Forelimb muscle (tissue), 1 donor: ENCODE data around the gene TMEM119. TPM values are rescaled to one million over a fixed set of nuclear protein-coding genes. Genes with fewer than 3 reads are reported as not detected.
A peak's percentile ranks its signal among the peaks of the same experiment; 100 is the strongest.
"Not testable (repeated sequence)": the region's sequence is repeated elsewhere in the genome, so short reads cannot be mapped to it uniquely, and the experiment has no call there.

ENCODE experiments used
- DNase-seq: peaks from one replicate; pipeline ENCODE4 v3.0.0-alpha.2; 2013; ENCODE audit warnings: low read depth
- polyA plus RNA-seq: library from polyadenylated mRNA; unstranded; fragments of 120-200 nt; gene quantifications from one replicate; pipeline ENCODE4 v1.2.1, GENCODE V29; 2013; ENCODE audit not compliant: insufficient read length

Gene TMEM119
- polyA plus RNA-seq, 1 donor = 30.2 TPM

DNA sequence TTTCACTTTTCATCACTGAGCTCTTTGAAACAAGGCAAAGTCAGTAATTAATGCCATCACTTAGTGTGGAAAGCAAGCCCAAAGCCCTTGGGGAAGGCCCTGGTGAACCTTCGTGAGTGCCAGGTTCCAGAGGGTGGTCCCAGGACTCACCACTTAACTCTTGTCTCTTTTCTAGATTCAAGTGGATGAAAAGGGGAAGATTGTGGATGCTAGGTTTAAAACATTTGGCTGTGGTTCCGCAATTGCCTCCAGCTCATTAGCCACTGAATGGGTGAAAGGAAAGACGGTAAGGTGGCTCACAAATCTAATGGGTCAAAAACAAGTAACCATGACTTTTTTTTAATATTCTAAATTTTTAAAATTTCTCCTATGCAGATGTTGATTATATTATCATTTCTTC is 32.7 kb downstream of the TMEM119 start:
- no peak for DNase-seq

DNA sequence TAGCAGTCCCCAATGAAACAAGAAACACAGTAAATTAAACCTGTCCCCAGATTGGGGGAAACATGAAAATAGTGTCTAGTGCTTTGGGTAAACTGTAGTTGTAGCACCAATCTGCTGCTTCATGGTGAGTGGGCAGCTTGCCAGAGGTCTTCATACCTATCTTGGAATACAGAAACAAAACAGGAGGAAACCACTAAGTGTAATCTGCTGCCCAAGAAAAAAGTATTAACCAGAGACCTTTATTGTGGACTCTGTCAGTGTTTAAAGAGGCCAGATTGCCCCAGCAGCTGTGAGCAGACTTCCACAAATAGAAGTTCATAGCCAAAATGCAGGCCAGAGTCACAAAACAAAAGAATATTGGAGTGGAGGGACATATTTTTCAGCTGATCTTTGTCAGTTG is 33.2 kb downstream of the TMEM119 start:
- DNase-seq = no peak

DNA sequence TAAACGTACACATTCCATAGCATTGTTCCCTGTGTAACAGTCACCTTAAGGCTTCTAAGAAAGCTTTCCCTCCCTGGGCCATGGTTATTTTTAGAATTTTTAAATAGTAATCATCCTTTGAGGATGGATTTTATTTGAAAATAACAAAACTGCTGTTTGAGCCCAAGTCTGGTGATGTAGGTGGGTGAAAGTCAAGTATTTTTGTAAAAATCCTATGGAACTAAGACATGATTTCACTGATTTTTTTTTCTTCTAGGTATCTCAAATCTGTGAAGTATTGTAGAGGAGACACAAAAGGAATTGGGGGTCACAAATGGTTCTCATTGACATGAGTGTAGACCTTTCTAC is 34.1 kb downstream of the TMEM119 start:
- no peak for DNase-seq

DNA sequence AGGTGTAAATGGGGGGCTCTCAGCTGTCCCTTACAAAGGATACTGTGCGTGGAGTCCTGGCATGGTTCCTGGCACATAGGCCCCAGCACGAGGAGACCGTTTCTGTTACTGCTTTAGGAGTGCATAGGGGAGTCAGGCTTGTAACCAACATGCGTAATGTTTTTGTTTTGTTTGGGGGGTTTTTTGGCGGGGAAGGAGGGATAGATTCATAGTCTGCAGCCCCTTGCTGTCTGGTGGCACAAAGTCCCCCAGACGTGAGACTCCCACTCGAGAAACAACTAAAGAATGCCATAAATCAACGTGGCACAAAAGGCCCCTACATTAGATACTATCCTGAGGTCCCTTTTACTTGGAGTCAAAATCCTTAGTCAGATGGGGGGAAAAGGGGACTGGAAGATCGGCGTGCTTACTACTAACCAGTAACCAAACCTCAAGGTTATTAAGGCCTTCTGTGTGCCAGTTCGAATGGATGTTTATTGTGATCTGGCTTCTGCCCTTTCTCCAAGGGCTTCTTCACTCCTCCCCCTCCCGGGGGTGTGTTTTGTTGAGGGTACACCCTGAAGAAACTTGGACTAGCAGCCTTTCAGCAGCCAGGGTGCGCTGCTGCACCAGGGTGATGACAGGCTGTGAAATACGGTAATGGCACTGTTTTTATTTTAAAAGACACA is 34.6 kb downstream of the TMEM119 start:
- peak; percentile 82 for DNase-seq

DNA sequence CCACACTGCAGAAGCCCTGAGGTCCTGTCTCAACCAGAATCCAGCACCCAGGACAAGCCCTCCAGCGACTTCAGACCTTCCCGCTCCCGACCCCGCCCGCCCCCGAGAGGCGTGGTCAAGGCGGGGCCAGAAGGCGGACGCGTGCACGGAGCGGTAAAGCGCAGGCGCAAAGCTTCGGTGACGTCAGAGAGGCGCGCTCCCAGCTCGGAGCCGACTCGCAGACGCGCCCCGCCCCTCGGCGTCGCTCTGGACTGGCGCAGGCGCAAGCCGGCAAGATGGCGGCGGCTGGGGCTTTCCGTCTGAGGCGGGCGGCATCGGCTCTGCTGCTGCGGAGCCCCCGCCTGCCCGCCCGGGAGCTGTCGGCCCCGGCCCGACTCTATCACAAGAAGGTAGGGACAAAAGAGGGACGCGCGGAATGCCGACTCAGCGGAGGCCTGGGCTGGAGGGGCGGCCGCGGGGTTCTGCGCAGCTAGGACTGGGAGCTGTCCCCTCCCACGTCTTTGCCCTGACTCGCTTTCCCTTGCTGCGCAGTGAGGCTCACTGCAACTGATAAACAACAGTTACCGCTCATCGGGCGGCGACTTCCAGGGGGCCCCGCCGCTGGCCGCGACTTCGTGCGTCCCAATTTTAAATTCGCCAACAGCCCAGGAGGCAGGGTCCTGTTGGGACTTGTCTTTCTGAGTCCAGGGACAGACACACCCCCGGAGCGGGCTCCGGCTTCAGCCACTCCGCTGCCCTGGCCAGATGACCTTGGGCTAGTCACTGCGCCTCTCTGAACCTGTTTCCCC is 35.3 kb downstream of the TMEM119 start, which contains the start of gene ISCU:
TSS of gene ISCU (plus strand) at position 249 of the 788 bp plus-strand sequence. CDS start at position 276, 27 bp downstream.
- peak; percentile 92 for DNase-seq

DNA sequence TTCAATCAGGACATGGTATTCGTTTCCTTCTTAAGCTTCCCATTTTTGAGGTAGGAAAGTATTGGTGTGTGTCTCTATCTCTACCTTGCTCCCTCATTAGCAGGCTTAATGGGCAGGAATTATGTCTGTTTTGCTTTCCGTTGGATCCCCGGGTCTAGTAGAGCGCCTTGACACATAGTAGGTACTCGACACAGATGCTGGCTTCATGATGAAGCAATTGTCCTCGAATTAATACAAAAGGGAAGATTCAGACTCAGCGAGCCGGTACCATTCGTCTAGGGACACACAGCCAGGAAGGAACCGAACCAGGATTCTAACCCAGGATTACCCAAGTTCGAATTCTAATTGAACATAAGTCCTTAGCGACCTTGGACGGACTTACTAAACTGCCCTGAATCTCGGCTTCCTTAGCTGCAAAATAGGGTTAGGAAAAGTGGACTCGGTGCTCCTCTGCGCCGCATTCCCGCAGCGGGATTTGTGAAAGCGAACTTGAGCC is 36.0 kb downstream of the TMEM119 start:
- no peak for DNase-seq

DNA sequence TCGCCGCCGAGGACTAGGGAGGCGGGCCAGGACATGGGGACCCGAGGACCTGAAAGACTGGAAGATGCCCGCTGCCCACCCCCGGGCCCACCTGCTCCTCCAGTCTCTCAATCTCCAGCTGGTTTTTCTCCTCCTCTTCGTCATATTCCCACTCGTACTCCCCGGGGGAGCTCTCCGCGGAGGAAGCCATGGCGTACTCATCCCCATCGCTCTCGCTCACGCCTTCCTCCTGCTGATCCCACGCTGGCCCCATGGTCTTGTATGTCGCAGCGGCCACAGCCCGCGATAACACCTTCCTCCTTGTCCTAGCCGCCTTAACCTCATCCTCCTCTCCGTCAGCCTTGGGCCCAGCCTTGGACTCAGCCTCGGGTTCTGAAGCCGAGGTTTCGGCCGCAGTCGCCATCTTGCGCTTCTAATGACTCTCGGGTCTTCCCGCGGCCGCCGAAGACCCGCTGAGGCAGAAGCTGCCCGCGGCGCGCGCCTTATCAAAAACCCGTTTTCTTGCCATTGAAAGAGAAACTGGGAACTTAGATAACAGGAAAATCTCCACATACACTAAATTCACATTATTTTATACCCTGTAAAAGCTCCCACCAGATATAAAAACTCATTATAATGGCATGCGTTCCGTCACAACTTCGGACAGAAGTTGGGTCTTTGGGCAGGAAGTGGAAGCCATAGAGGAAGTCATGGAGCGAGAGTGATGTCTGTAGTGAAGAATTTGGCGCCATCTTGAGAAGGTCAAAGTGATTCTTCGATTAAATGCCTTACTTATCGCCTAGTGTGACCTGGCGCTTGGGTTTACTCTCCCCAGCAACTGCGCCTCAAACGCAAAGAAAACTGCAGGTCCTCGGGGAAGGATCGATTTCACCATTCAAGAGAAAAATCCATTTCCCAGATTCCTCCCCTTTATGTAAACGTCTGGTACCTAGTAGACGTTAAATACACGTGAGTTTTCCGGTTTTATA is 36.8 kb downstream of the TMEM119 start, which contains the start of gene SART3:
TSS of gene SART3 (minus strand) at position 422 of the 968 bp plus-strand sequence. CDS start at position 403, 19 bp downstream.
- DNase-seq = peak; percentile 86

DNA sequence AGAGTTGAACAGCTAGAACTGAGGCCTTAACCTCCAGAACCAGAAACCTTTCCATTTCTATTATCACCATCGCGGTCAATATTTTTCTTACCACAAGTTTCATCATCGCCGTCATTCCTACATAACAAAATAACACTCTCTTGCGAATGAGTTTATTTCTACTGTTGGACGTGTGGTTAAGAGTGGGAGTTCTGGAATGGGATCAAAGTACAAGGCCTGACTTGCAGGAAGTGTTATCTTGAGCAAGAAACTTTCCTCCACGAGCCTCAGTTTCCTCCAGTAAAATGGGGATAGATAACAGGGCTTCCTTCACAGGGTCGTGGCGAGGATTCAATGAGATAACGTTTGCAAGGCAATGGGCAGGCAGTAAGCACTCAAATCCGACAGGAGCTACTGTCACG is 37.6 kb downstream of the TMEM119 start:
- no peak for DNase-seq

GRCh38 chr12:108559748-108560147 is 38.1 kb downstream of the TMEM119 start:
- no peak for DNase-seq

GRCh38 chr12:108559007-108559655 is 38.8 kb downstream of the TMEM119 start:
- no peak for DNase-seq

GRCh38 chr12:108555383-108555782 is 42.5 kb downstream of the TMEM119 start:
- not testable (repeated sequence) for DNase-seq

DNA sequence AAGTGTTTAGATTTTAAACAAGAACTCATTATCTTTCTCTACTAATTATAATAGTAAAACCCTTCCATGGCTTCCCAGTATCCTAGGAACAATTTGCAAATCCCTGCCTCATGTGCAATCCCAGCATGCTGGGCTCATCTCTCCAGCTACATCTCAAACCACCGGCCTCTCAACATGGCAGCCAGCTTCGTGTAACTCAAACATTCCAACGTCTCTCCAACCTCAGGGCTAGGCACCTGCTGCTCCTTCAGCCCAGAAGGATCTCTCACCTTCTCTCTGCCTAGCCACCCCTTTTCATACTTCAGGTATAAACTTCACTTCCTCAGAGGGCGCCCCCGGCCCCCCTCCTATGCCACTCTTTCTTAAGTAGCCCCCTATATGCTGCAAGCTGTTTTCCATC is 44.1 kb downstream of the TMEM119 start:
- DNase-seq = no peak

DNA sequence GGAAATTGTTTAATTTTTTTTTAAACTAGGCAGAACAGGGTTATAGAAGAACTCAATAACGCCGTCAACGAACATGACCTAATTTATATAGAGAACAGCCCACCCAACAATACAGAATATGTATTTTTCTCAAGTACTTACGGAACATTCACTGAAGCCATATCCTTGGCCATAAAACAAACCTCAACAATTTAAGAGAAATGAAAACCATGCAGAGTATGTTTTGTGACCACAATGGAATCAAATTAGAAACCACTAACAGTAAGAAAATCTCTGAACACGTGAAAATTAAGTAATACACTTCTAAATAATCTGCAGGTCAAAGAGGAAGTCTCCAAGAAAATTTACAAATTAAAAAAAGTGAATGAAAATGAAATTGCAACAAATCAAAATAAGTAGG is 46.3 kb downstream of the TMEM119 start:
- DNase-seq = no peak

DNA sequence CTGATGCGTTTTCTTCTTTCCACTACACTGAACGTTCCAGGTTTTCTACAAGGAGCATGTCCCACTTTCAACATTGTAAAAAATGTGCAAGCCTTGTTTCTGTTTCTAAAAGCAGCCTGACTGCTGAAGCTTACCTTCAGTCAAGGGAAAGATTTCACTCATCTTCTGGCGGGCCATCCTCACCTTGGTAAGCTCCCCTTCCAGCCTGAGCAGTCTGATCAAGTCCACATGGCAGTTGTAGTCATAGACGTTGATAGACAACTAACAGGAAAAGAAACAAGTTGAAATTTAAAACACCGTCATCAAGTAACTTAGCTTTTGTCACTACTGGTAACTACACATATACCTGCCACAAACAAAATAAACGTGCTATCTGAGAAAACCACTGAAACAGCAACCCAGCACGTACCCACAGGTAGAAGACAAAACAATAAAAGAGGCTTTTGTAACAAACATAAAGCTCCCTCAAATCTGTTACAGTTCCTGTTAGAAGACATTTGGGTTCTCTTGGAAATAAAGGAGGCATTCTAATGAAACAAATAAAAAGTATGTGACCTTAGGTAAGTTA is 48.8 kb downstream of the TMEM119 start:
- DNase-seq = no peak

DNA sequence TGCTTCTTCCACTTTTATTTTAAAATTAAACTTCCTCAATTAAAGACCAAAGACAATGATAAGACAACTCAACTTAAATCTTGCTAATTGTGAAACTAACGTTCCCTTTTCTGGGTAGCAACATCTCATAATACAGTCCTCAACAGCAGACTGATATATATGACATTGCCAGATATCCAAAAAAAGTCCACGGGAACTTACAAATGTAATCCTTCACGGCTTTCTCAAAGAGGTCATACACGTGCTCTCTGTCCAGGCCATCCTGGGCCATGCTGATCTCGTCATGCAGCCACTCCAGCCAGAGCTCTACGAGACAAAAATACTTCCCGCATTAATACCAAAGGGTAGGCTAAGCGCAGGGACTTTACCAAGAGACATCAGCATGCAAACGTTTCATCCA is 50.2 kb downstream of the TMEM119 start:
- no peak for DNase-seq

DNA sequence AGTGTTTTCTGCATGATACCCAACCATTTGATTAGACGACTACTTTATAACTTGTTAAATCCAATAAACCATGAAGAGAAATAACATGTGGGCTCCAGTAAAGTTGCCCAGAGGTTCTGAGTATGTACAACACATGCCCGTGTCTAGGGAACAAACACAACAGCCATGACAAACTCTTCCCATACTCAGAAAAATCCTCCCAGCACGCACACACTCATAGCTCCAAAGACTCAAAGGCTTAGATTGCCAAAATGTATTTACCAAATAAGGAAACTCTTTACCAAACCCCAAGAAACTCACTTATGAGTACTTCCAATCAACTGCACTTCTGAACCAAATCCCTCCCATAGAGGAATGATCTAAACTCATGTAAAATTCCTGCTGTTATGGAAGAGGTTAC is 54.2 kb downstream of the TMEM119 start:
- no peak for DNase-seq

DNA sequence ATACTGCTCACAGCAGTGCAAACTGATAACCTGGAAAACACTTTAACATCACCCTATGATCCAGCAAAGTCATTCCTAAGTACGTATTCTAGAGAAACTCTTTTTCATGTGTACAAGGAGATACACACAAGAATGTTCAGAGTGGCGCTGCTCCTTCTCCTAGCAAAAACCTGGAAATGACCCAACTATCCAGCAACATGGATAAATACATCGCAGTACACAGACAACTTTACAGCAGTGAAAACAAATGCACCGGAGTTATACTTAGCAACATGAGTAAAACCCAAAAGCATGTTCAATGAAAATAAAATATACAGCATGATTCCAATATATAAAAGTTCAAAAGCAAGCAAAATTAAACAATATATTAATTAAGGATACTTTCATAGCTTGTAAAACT is 55.6 kb downstream of the TMEM119 start:
- DNase-seq = no peak
